ENCODE results near the gene SPOCK1.

SPOCK1 gene

GRCh38 chr5:137073189-137073588 is 425.9 kb downstream of the SPOCK1 start:
- no peak for DNase-seq (ENCODE audit: low read depth in 2 of 2)

GRCh38 chr5:137072361-137073115 is 426.6 kb downstream of the SPOCK1 start:
- no peak for DNase-seq (ENCODE audit: low read depth in 2 of 2)

GRCh38 chr5:137071931-137072330 is 427.2 kb downstream of the SPOCK1 start:
- no peak for DNase-seq (ENCODE audit: low read depth in 2 of 2)

GRCh38 chr5:137071526-137071925 is 427.6 kb downstream of the SPOCK1 start:
- no peak for DNase-seq (ENCODE audit: low read depth in 2 of 2)

GRCh38 chr5:137070521-137070920 is 428.6 kb downstream of the SPOCK1 start:
- DNase-seq (ENCODE audit: low read depth in 2 of 2), result no peak

- DNase-seq (ENCODE audit: low read depth in 2 of 2), result no peak
Measured at GRCh38 chr5:137069358-137069757, 429.8 kb downstream of the SPOCK1 start.

- DNase-seq (ENCODE audit: low read depth in 2 of 2), result no peak
Measured at GRCh38 chr5:137061382-137061781, 437.7 kb downstream of the SPOCK1 start.

GRCh38 chr5:137058089-137058488 is 441.0 kb downstream of the SPOCK1 start:
- DNase-seq (ENCODE audit: low read depth in 2 of 2), result no peak

GRCh38 chr5:137056676-137057075 is 442.4 kb downstream of the SPOCK1 start:
- no peak for DNase-seq (ENCODE audit: low read depth in 2 of 2)

GRCh38 chr5:137055271-137055872 is 443.8 kb downstream of the SPOCK1 start:
- no peak for DNase-seq (ENCODE audit: low read depth in 2 of 2)

GRCh38 chr5:137054792-137055191 is 444.3 kb downstream of the SPOCK1 start:
- no peak for DNase-seq (ENCODE audit: low read depth in 2 of 2)

GRCh38 chr5:137054335-137054734 is 444.8 kb downstream of the SPOCK1 start:
- DNase-seq (ENCODE audit: low read depth in 2 of 2), result no peak

- DNase-seq (ENCODE audit: low read depth in 2 of 2), result no peak
Measured at GRCh38 chr5:137051161-137051560, 448.0 kb downstream of the SPOCK1 start.

- DNase-seq (ENCODE audit: low read depth in 2 of 2), result no peak
Measured at GRCh38 chr5:137040641-137041340, 458.3 kb downstream of the SPOCK1 start.

GRCh38 chr5:137040024-137040423 is 459.1 kb downstream of the SPOCK1 start:
- DNase-seq (ENCODE audit: low read depth in 2 of 2), result no peak

- DNase-seq (ENCODE audit: low read depth in 2 of 2), result no peak
Measured at GRCh38 chr5:137037848-137038247, 461.3 kb downstream of the SPOCK1 start.

- no peak for DNase-seq (ENCODE audit: low read depth in 2 of 2)
Measured at GRCh38 chr5:137036640-137037039, 462.5 kb downstream of the SPOCK1 start.

- no peak for DNase-seq (ENCODE audit: low read depth in 2 of 2)
Measured at GRCh38 chr5:137035480-137035878, 463.6 kb downstream of the SPOCK1 start.

GRCh38 chr5:137034764-137035479 is 464.2 kb downstream of the SPOCK1 start:
- no peak for DNase-seq (ENCODE audit: low read depth in 2 of 2)

GRCh38 chr5:137034213-137034612 is 464.9 kb downstream of the SPOCK1 start:
- no peak for DNase-seq (ENCODE audit: low read depth in 2 of 2)

GRCh38 chr5:137032929-137033328 is 466.2 kb downstream of the SPOCK1 start:
- DNase-seq (ENCODE audit: low read depth in 2 of 2), result no peak

- no peak for DNase-seq (ENCODE audit: low read depth in 2 of 2)
Measured at GRCh38 chr5:137027758-137028157, 471.4 kb downstream of the SPOCK1 start.
